Tibial nerve (tissue), 3 donors: ENCODE data around the gene PANK3.

Experiments used
- CTCF ChIP-seq, 5 experiments: fragments of 200-600 bp in 3 of 5; fragments of 450-650 bp in 2 of 5; sonication (generic) in 3 of 5; IDR thresholded peaks; one replicate each; pipeline ENCODE4 v1.5.1; 2016 to 2019; ENCODE audit warnings: antibody characterized with exemption in 5 of 5, mild to moderate bottlenecking in 3 of 5, moderate library complexity in 2 of 5
- POLR2A ChIP-seq, 2 donors: fragments of 450-650 bp; IDR thresholded peaks; one replicate each; pipeline ENCODE4 v1.6.1; 2017; ENCODE audit warnings: antibody characterized with exemption in 2 of 2, mild to moderate bottlenecking in 2 of 2, moderate library complexity in 2 of 2

GRCh38 chr5:168531987-168532864 lies 46.9 kb downstream of the PANK3 start:
- TF ChIP-seq CTCF (IDR thresholded peaks at IDR 0.05) = no peak
- no peak for TF ChIP-seq POLR2A (IDR thresholded peaks at IDR 0.05)
